ENCODE results near the gene TAF4.

TAF4 gene

GRCh38 chr20:61932711-61933480 is 132.8 kb downstream of the TAF4 start:
- FAIRE-seq, result no peak
- no peak for DNase-seq (ENCODE audit: insufficient read length)
- no peak for TF ChIP-seq POLR2AphosphoS5 (IDR thresholded peaks at IDR 0.05; ENCODE audit: low read depth, low read length)
- TF ChIP-seq TAF1 (IDR thresholded peaks at IDR 0.05; ENCODE audit: borderline replicate concordance, low read depth, low read length), result no peak
- no peak for TF ChIP-seq POLR2A (IDR thresholded peaks at IDR 0.05; ENCODE audit: low read depth, low read length)

- TF ChIP-seq POLR2A (IDR thresholded peaks at IDR 0.05; ENCODE audit: low read depth, low read length), result no peak
- TF ChIP-seq POLR2AphosphoS5 (IDR thresholded peaks at IDR 0.05; ENCODE audit: low read depth, low read length), result no peak
- no peak for TF ChIP-seq TAF1 (IDR thresholded peaks at IDR 0.05; ENCODE audit: borderline replicate concordance, low read depth, low read length)
- FAIRE-seq, result no peak
- no peak for DNase-seq (ENCODE audit: insufficient read length)
These were observed 133.5 kb downstream of the TAF4 start for GRCh38 chr20:61932199-61932592.

- no peak for FAIRE-seq
- TF ChIP-seq POLR2AphosphoS5 (IDR thresholded peaks at IDR 0.05; ENCODE audit: low read depth, low read length) (no peak), POLR2A (IDR thresholded peaks at IDR 0.05; ENCODE audit: low read depth, low read length) (no peak), TAF1 (IDR thresholded peaks at IDR 0.05; ENCODE audit: borderline replicate concordance, low read depth, low read length) (no peak)
- no peak for DNase-seq (ENCODE audit: insufficient read length)
These were observed 134.0 kb downstream of the TAF4 start for GRCh38 chr20:61931476-61932198.

DNA sequence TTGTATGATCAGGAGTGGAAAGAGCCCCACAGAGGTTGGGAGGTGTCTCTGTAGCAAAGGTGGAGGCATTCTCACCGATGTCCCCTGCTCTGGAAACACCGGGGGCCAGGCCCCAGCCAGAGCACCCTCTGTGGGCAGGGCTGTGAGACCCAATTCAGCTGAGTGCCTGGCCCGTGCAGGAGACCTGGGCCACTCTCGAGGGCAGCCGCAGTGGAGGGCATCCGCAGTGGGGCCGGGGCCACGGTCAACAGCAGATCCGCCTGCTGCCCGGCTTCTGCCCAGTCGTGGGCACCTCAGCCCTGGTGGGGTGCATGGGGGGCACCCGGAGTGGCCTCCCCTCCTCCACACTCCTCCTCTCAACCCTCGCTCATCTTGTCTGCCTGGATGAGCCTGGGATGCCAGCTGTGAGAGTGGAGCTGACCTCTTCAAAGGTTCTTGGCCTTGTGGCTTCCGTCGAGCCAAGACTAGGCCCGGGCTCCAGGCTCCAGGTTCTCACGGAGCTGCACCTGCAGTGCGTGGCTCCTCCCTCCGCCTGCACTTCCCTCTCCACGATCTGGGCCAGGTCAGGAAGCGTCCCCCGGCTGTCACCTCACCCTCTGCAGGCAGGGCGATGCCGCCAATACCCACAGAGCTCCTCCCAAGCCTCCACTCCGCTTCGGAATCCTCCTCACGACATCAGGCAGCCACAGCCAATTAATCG is 134.8 kb downstream of the TAF4 start:
- TF ChIP-seq POLR2A (IDR thresholded peaks at IDR 0.05; ENCODE audit: low read depth, low read length) (no peak), TAF1 (IDR thresholded peaks at IDR 0.05; ENCODE audit: borderline replicate concordance, low read depth, low read length) (no peak), POLR2AphosphoS5 (IDR thresholded peaks at IDR 0.05; ENCODE audit: low read depth, low read length) (no peak)
- no peak for FAIRE-seq

DNA sequence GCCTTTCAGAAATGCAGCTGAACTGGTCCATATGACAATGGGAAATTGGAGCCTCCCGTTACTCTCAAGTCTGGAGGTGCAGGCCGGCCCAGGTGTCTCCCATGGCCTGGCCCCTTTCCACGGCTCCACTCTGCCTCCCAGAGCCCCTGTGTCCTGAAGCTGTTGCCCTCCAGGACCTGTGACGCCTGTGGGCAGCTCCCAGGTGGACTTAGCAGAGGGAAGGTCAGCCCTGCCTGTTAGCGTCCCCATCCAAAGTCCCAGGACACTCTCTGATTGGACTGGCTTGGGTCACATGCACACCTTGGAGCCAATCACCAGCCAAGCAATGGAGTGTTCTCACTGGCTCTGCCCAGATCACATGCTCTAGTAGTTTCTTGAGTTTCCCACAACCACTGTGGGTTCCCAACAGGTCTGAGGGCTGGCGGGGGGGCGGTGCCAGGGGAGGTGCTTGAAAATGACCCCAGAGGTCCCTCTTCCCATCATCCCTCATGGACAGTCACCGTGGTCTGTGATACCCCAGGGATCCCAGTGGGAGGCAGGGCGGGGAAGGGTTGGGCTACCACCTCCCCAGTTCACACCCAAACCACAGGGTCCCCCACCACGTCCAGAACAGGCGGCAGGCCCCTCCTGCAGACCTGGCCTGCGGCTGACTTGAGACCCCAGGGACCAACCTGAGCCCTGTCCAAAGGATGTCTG is 135.6 kb downstream of the TAF4 start:
- no peak for DNase-seq (ENCODE audit: insufficient read length)
- no peak for FAIRE-seq
- TF ChIP-seq POLR2A (IDR thresholded peaks at IDR 0.05; ENCODE audit: low read depth, low read length), result no peak
- TF ChIP-seq POLR2AphosphoS5 (IDR thresholded peaks at IDR 0.05; ENCODE audit: low read depth, low read length), result no peak
- no peak for TF ChIP-seq TAF1 (IDR thresholded peaks at IDR 0.05; ENCODE audit: borderline replicate concordance, low read depth, low read length)

More for the DNA sequence above, 134.8 kb downstream of the TAF4 start:
- DNase-seq (ENCODE audit: insufficient read length), result no peak

DNA sequence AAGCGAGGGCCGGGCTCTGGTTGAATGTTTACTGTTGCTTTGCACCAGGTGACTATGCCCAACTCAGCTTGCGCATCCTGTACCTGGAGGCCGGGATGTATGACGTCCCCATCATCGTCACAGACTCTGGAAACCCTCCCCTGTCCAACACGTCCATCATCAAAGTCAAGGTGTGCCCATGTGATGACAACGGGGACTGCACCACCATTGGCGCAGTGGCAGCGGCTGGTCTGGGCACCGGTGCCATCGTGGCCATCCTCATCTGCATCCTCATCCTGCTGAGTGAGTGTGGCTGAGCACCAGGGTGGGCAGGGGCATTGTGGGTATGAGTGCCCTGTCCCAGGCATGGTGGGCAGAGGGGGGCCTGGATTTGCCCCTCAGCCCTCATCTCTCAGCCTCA is 136.1 kb downstream of the TAF4 start:
- TF ChIP-seq TAF1 (IDR thresholded peaks at IDR 0.05; ENCODE audit: borderline replicate concordance, low read depth, low read length), result no peak
- TF ChIP-seq POLR2A (IDR thresholded peaks at IDR 0.05; ENCODE audit: low read depth, low read length), result no peak
- no peak for TF ChIP-seq POLR2AphosphoS5 (IDR thresholded peaks at IDR 0.05; ENCODE audit: low read depth, low read length)
- DNase-seq (ENCODE audit: insufficient read length), result no peak
- FAIRE-seq, result no peak

DNA sequence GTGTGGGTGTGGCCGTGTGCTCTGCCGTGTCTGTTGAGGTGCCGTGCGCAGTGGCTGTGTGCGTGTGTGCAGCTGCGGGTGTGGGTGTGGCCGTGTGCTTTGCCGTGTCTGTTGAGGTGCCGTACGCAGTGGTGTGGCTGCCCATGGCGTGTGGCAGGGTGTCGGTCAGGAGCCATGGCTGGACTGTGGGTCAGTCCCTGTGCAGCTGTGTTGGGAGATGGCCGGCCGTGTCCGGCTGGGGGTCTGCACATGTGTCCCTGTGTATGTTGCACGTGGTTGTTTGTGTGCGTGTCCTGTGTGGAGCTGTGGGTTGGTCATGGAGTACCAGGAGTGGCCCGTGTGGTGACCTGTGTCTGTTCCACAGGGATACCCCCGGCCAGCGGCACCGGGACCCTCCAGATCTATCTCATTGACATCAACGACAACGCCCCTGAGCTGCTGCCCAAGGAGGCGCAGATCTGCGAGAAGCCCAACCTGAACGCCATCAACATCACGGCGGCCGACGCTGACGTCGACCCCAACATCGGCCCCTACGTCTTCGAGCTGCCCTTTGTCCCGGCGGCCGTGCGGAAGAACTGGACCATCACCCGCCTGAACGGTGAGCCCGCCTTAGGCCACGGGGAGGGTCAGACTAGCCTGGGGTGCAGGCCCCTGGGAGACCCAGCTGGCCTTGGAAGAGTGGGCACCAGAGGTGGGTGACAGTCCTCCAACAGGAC is 137.7 kb downstream of the TAF4 start:
- no peak for TF ChIP-seq POLR2AphosphoS5 (IDR thresholded peaks at IDR 0.05; ENCODE audit: low read depth, low read length)
- TF ChIP-seq TAF1 (IDR thresholded peaks at IDR 0.05; ENCODE audit: borderline replicate concordance, low read depth, low read length), result no peak
- TF ChIP-seq POLR2A (IDR thresholded peaks at IDR 0.05; ENCODE audit: low read depth, low read length), result no peak
- no peak for FAIRE-seq
- no peak for DNase-seq (ENCODE audit: insufficient read length)

DNA sequence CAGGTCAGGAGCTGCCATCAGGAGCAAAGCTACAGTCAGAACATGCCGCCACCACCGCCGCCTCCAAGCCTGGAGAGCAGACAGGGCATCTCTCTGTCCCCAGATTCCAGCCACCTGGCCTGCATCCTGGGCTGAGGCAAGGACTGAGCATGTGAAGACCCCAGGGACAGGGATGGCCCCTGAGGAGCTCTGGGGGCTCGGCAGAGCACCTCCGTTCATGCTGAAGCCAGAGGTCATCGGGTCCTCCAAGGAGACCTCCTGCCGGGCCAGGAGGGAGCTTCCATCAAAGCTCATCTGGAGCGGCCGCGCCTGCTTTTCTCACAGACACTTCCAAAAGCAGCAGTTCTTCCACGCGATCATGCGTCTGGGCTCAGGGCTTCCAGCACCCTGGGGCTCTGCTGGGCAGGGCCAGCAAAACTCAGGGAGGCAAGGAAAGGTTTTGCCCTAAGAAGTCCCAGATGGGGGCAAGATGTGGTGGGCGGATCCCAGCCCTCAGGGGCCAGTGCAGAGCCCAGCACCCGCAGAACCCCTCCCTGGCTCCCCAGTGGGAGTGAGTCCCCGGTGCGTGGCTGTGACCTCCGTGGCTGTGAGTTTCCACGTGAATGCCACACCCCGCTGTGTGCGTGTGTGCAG is 138.4 kb downstream of the TAF4 start:
- TF ChIP-seq POLR2A (IDR thresholded peaks at IDR 0.05; ENCODE audit: low read depth, low read length) (no peak), TAF1 (IDR thresholded peaks at IDR 0.05; ENCODE audit: borderline replicate concordance, low read depth, low read length) (no peak), POLR2AphosphoS5 (IDR thresholded peaks at IDR 0.05; ENCODE audit: low read depth, low read length) (no peak)
- no peak for FAIRE-seq
- DNase-seq (ENCODE audit: insufficient read length), result no peak

DNA sequence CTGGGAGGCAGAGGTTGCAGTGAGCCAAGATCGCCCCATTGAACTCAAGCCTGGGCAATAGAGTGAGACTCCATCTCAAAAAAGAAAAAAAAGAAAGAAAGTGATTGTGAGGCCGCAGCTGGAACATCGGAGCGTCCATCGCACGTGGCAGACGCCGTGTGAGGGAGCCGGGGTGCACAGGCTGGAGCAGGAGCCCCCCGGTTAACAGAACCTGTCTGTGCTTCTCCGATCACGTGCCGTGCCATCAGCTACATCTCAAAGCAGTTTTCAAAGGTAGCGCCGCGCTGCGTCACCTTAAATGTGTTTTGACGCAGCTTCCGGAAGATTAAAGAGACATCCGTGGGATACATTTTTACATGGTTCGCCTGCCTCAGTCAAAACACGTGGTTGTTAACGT is 138.9 kb downstream of the TAF4 start:
- DNase-seq (ENCODE audit: insufficient read length) (no peak), FAIRE-seq (no peak)
- no peak for TF ChIP-seq TAF1 (IDR thresholded peaks at IDR 0.05; ENCODE audit: borderline replicate concordance, low read depth, low read length)
- no peak for TF ChIP-seq POLR2A (IDR thresholded peaks at IDR 0.05; ENCODE audit: low read depth, low read length)
- no peak for TF ChIP-seq POLR2AphosphoS5 (IDR thresholded peaks at IDR 0.05; ENCODE audit: low read depth, low read length)

DNA sequence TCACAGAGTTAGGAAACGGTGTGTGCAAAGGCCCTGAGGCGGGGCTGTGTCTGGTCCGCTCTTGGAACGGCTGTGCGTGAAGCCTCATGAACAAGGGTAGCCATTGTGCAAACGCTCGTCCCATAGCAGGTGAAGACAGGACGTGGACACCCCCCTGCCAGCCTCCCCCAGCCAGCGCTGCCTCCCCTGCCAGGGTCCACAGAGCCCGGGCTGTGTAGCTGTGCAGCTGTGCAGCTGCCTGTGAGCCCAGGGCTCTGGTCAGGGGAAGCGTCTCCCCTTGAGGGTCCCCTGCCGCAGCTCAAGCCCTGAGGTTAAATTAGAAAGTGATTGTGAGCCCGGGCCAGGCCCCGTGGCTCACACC is 139.4 kb downstream of the TAF4 start:
- TF ChIP-seq POLR2AphosphoS5 (IDR thresholded peaks at IDR 0.05; ENCODE audit: low read depth, low read length) (no peak), TAF1 (IDR thresholded peaks at IDR 0.05; ENCODE audit: borderline replicate concordance, low read depth, low read length) (no peak), POLR2A (IDR thresholded peaks at IDR 0.05; ENCODE audit: low read depth, low read length) (no peak)
- DNase-seq (ENCODE audit: insufficient read length), result no peak
- no peak for FAIRE-seq

Data from GM12892 (cell line).